Measurements from ENCODE around the gene BCAS1. TPM values are rescaled to one million over a fixed set of nuclear protein-coding genes. Genes with fewer than 3 reads are reported as not detected.
"Not testable (repeated sequence)": the region's sequence is repeated elsewhere in the genome, so short reads cannot be mapped to it uniquely, and the experiment has no call there.

Gene BCAS1
- total RNA-seq, 1 experiment from 2014 or later, result 1.8 TPM

- no peak overlapping the region for H3K27ac ChIP-seq
- H3K9me3 ChIP-seq (replicated peaks), result no peaks in the 10 kb centered on the region
- no peaks in the 10 kb centered on the region for H3K4me1 ChIP-seq (replicated peaks)
- H3K36me3 ChIP-seq, result no peaks in the 10 kb centered on the region
- H3K4me3 ChIP-seq, result no peak overlapping the region
- DNase-seq (ENCODE audit: low read depth in 1 of 2, low spot score in 2 of 2), result no peak
- no peaks in the 10 kb centered on the region for H3K27me3 ChIP-seq (replicated peaks)
Measured at GRCh38 chr20:54021446-54022235, 48.8 kb downstream of the BCAS1 start.

- H3K36me3 ChIP-seq, result no peaks in the 10 kb centered on the region
- H3K4me3 ChIP-seq, result no peak overlapping the region
- no peaks in the 10 kb centered on the region for H3K4me1 ChIP-seq (replicated peaks)
- H3K27me3 ChIP-seq (replicated peaks), result no peaks in the 10 kb centered on the region
- no peaks in the 10 kb centered on the region for H3K9me3 ChIP-seq (replicated peaks)
- H3K27ac ChIP-seq, result no peak overlapping the region
- DNase-seq (ENCODE audit: low read depth in 1 of 2, low spot score in 2 of 2), result no peak
Measured at GRCh38 chr20:54020868-54021267, 49.5 kb downstream of the BCAS1 start.

- DNase-seq (ENCODE audit: low read depth in 1 of 2, low spot score in 2 of 2), result no peak
- no peaks in the 10 kb centered on the region for H3K36me3 ChIP-seq
- no peaks in the 10 kb centered on the region for H3K4me1 ChIP-seq (replicated peaks)
- no peaks in the 10 kb centered on the region for H3K9me3 ChIP-seq (replicated peaks)
- no peaks in the 10 kb centered on the region for H3K27me3 ChIP-seq (replicated peaks)
- H3K4me3 ChIP-seq, result no peak overlapping the region
- no peak overlapping the region for H3K27ac ChIP-seq
Measured at GRCh38 chr20:54020348-54020747, 50.0 kb downstream of the BCAS1 start.

- DNase-seq (ENCODE audit: low read depth in 1 of 2, low spot score in 2 of 2), result no peak
- no peak overlapping the region for H3K27ac ChIP-seq
- H3K4me1 ChIP-seq (replicated peaks), result no peaks in the 10 kb centered on the region
- no peaks in the 10 kb centered on the region for H3K9me3 ChIP-seq (replicated peaks)
- H3K27me3 ChIP-seq (replicated peaks), result no peaks in the 10 kb centered on the region
- no peaks in the 10 kb centered on the region for H3K36me3 ChIP-seq
- no peak overlapping the region for H3K4me3 ChIP-seq
Measured at GRCh38 chr20:54019585-54019984, 50.8 kb downstream of the BCAS1 start.

GRCh38 chr20:54019127-54019526, 51.3 kb downstream of the BCAS1 start:
- no peaks in the 10 kb centered on the region for H3K9me3 ChIP-seq (replicated peaks)
- H3K27ac ChIP-seq, result no peak overlapping the region
- H3K27me3 ChIP-seq (replicated peaks), result no peaks in the 10 kb centered on the region
- no peak overlapping the region for H3K4me3 ChIP-seq
- H3K4me1 ChIP-seq (replicated peaks), result no peaks in the 10 kb centered on the region
- DNase-seq (ENCODE audit: low read depth in 1 of 2, low spot score in 2 of 2), result no peak
- no peaks in the 10 kb centered on the region for H3K36me3 ChIP-seq

GRCh38 chr20:54017846-54018245, 52.5 kb downstream of the BCAS1 start:
- Histone ChIP-seq H3K27ac (no peak overlapping the region), H3K4me3 (no peak overlapping the region), H3K27me3 (replicated peaks) (no peaks in the 10 kb centered on the region), H3K36me3 (no peaks in the 10 kb centered on the region), H3K4me1 (replicated peaks) (no peaks in the 10 kb centered on the region), H3K9me3 (replicated peaks) (no peaks in the 10 kb centered on the region)
- DNase-seq (ENCODE audit: low read depth in 1 of 2, low spot score in 2 of 2), result no peak

GRCh38 chr20:54015496-54015895, 54.9 kb downstream of the BCAS1 start:
- Histone ChIP-seq H3K36me3 (no peaks in the 10 kb centered on the region), H3K9me3 (replicated peaks) (no peaks in the 10 kb centered on the region), H3K27ac (no peak overlapping the region), H3K4me3 (no peak overlapping the region), H3K4me1 (replicated peaks) (no peaks in the 10 kb centered on the region), H3K27me3 (replicated peaks) (no peaks in the 10 kb centered on the region)
- no peak for DNase-seq (ENCODE audit: low read depth in 1 of 2, low spot score in 2 of 2)

- no peak overlapping the region for H3K27ac ChIP-seq
- H3K27me3 ChIP-seq (replicated peaks), result no peaks in the 10 kb centered on the region
- H3K36me3 ChIP-seq, result no peaks in the 10 kb centered on the region
- no peaks in the 10 kb centered on the region for H3K4me1 ChIP-seq (replicated peaks)
- H3K4me3 ChIP-seq, result no peak overlapping the region
- no peaks in the 10 kb centered on the region for H3K9me3 ChIP-seq (replicated peaks)
- DNase-seq (ENCODE audit: low read depth in 1 of 2, low spot score in 2 of 2), result no peak
Measured at GRCh38 chr20:54014293-54014926, 56.0 kb downstream of the BCAS1 start.

- H3K27ac ChIP-seq, result no peak overlapping the region
- H3K27me3 ChIP-seq (replicated peaks), result no peaks in the 10 kb centered on the region
Measured at GRCh38 chr20:54013471-54013870, 56.9 kb downstream of the BCAS1 start.

GRCh38 chr20:54011346-54011745, 59.0 kb downstream of the BCAS1 start:
- Histone ChIP-seq H3K4me3 (no peak overlapping the region), H3K9me3 (replicated peaks) (no peaks in the 10 kb centered on the region), H3K4me1 (replicated peaks) (no peaks in the 10 kb centered on the region), H3K36me3 (no peaks in the 10 kb centered on the region), H3K27me3 (replicated peaks) (no peaks in the 10 kb centered on the region), H3K27ac (no peak overlapping the region)
- no peak for DNase-seq (ENCODE audit: low read depth in 1 of 2, low spot score in 2 of 2)

More at GRCh38 chr20:54013471-54013870, 56.9 kb downstream of the BCAS1 start:
- H3K9me3 ChIP-seq (replicated peaks), result no peaks in the 10 kb centered on the region
- H3K36me3 ChIP-seq, result no peaks in the 10 kb centered on the region
- DNase-seq (ENCODE audit: low read depth in 1 of 2, low spot score in 2 of 2), result no peak
- H3K4me3 ChIP-seq, result no peak overlapping the region
- H3K4me1 ChIP-seq (replicated peaks), result no peaks in the 10 kb centered on the region

- H3K27me3 ChIP-seq (replicated peaks); H3K4me1 ChIP-seq (replicated peaks); H3K4me3 ChIP-seq; H3K9me3 ChIP-seq (replicated peaks); H3K36me3 ChIP-seq; DNase-seq (ENCODE audit: low read depth in 1 of 2, low spot score in 2 of 2); H3K27ac ChIP-seq: not testable (repeated sequence)
Measured at GRCh38 chr20:54006216-54006615, 64.2 kb downstream of the BCAS1 start.

GRCh38 chr20:54005524-54005923, 64.9 kb downstream of the BCAS1 start:
- no peak overlapping the region for H3K27ac ChIP-seq
- H3K4me1 ChIP-seq (replicated peaks), result no peaks in the 10 kb centered on the region
- H3K9me3 ChIP-seq (replicated peaks), result no peaks in the 10 kb centered on the region; the same call in 1 of the 2 replicates
- DNase-seq (ENCODE audit: low read depth in 1 of 2, low spot score in 2 of 2), result no peak
- no peak overlapping the region for H3K4me3 ChIP-seq
- H3K27me3 ChIP-seq (replicated peaks), result no peaks in the 10 kb centered on the region
- H3K36me3 ChIP-seq, result no peaks in the 10 kb centered on the region

GRCh38 chr20:54004445-54004844, 65.9 kb downstream of the BCAS1 start:
- no peak for DNase-seq (ENCODE audit: low read depth in 1 of 2, low spot score in 2 of 2)
- no peaks in the 10 kb centered on the region; the same call in 1 of the 2 replicates for H3K9me3 ChIP-seq (replicated peaks)

GRCh38 chr20:54002741-54003140, 67.7 kb downstream of the BCAS1 start:
- no peaks in the 10 kb centered on the region; the same call in 1 of the 2 replicates for H3K9me3 ChIP-seq (replicated peaks)
- H3K36me3 ChIP-seq, result no peaks in the 10 kb centered on the region
- DNase-seq (ENCODE audit: low read depth in 1 of 2, low spot score in 2 of 2), result no peak
- no peak overlapping the region for H3K4me3 ChIP-seq
- no peaks in the 10 kb centered on the region for H3K27me3 ChIP-seq (replicated peaks)
- no peaks in the 10 kb centered on the region for H3K4me1 ChIP-seq (replicated peaks)
- no peak overlapping the region for H3K27ac ChIP-seq

More at GRCh38 chr20:54004445-54004844, 65.9 kb downstream of the BCAS1 start:
- no peak overlapping the region for H3K4me3 ChIP-seq
- H3K36me3 ChIP-seq, result no peaks in the 10 kb centered on the region
- H3K27ac ChIP-seq, result no peak overlapping the region
- no peaks in the 10 kb centered on the region for H3K4me1 ChIP-seq (replicated peaks)
- no peaks in the 10 kb centered on the region for H3K27me3 ChIP-seq (replicated peaks)
